HG02938 (cell line): Measurements from ENCODE around the gene LMBR1.
"Not testable (repeated sequence)": the region's sequence is repeated elsewhere in the genome, so short reads cannot be mapped to it uniquely, and the experiment has no call there.

ENCODE experiments used
- ATAC-seq: cut with Tn5 transposase; IDR thresholded peaks from one replicate; pipeline ENCODE4 v1.9.1; 2021; ENCODE audit warnings: mild to moderate bottlenecking, moderate library complexity; ENCODE audit not compliant: unreplicated experiment

LMBR1 gene

GRCh38 chr7:156661637-156662036 is 231.3 kb downstream of the LMBR1 start:
- no peak for ATAC-seq

- no peak for ATAC-seq
Measured at GRCh38 chr7:156659961-156660360, 233.0 kb downstream of the LMBR1 start.

- ATAC-seq = no peak
Measured at GRCh38 chr7:156659203-156659602, 233.8 kb downstream of the LMBR1 start.

DNA sequence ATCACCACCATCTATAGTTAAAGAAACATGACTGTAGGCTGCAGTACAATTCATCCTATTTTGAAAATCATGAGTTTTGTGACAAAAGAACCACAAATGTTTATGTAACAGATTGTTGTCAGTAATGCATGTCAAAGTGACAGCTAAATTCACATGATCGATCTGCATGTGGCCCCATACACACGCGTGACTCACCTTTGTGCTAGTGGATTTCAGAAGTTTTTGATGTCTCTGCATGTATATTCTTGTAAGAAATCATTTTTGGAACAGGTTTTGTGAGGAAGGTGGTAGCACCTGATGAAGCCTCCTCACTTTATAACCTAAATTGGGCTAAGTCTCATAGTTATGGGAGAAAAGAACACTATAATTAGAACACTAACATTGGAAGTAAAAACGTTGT is 235.3 kb downstream of the LMBR1 start:
- ATAC-seq = no peak

DNA sequence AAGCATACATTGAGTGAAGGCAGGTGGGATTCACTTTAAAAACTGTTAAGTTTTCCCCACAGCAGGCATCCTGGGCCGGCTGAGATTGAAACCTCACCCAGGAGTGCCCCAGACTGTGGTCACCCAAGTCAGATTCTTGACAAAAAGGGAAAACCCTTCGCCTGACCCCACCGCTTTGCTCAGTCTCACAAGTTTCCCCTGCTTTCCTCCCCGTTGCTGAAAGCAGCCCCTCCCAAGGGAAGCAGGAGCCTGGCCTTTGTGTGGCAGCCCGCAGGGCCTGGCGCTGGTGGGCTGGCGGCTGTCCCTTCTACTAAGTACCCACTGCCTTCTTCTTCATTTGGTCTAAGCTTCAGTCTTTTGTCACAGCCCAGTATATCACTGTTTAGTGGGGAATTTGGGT is 236.4 kb downstream of the LMBR1 start:
- ATAC-seq = no peak

- ATAC-seq = no peak
Measured at GRCh38 chr7:156655983-156656382, 237.0 kb downstream of the LMBR1 start.

GRCh38 chr7:156655251-156655650 is 237.7 kb downstream of the LMBR1 start:
- no peak for ATAC-seq

- no peak for ATAC-seq
Measured at GRCh38 chr7:156654511-156655234, 238.3 kb downstream of the LMBR1 start.

GRCh38 chr7:156652886-156653568 is 240.0 kb downstream of the LMBR1 start:
- ATAC-seq = no peak

GRCh38 chr7:156651474-156651873 is 241.5 kb downstream of the LMBR1 start:
- ATAC-seq = no peak

DNA sequence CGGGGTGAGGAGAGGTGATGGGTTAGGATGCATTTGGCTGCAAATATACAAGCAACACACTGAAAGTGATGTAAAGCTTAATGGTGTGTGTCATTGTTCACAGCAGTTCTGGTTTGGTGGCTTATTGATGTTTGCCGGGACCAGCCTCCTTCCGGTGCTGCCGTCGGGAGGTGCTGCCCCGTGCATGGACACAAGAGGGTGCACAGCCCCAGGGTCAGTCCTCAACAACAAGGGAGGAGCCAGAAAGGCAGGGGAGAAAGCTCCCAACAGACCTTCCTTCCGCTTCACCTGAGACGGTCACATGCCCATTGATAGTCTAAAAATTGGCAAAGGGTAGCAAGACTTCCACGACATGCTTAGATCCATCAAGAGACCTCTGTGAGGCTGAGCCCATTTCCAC is 242.9 kb downstream of the LMBR1 start:
- ATAC-seq = peak; percentile 68

GRCh38 chr7:156647330-156647729 is 245.7 kb downstream of the LMBR1 start:
- not testable (repeated sequence) for ATAC-seq

DNA sequence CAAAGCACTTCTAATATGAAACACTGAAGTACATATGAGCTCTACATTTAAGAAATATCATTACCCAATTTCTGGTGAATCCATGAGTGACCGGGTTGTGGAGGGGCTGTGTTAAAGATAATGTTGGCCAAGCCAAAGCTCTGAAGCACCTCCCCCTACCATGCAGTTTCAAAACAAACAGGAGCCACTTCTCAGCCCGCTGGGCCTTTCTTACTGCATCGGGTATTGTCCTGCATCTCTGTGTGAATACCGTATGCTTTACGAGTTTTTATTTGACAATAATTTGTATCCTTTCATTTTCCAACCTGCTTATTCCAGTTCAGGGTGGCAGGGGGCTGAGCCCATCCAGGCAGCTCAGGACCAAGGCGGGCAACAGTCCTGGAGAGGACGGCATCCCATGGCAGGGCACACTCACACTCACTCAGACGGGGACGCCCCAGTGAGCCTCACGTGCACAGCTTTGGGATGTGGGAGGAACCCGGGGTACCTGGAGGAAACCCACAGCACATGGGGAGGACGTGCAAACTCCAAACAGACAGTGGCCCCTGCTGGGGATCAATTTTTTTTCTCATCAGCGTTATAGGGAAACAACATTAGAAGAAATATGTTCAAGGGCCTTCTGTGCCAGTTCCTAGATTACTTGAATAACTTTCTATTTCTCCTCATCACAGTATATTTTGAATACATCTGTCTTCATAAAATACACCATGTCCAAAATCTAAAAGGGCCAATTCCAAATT is 250.5 kb downstream of the LMBR1 start:
- no peak for ATAC-seq

- ATAC-seq = peak; percentile 61
Measured at GRCh38 chr7:156640949-156641485, 252.0 kb downstream of the LMBR1 start.

DNA sequence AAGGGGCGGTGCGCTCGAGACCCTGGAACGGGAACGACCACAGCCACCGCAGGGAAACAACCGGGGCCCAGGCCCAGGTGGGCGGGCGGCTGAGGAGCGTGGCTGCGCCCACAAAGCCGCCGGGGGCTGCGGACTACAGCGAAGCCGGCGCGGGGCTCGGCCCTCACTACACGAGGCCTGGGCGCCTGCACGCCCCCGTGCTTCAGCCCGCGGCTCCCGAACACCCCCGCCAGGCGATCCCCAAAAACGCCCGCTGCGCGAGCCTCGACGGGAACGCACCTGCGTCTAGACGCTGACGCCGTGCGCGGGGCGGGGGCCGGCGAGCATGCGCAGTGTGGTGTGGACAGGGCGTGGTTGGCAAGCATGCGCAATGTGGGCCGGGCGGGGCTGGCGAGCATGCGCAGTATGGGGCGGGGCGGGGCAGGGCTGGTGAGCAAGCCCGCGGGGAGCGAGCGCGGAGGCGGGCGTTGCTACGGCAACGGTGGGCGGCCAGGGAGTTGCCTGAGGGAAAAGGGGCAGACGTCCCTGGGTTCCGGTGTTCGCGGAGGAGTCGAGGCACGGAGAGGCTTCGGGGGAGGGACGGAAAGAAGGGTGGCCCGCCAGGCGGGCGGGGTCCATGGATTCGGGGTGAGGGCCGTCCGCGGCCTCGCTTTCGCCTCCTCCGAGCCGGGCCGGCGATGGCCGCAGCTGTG is 252.6 kb downstream of the LMBR1 start, which contains the start of gene RNF32:
Gene RNF32 (plus strand): TSS at position 518 of the 692 bp plus-strand sequence. CDS start 3,104 bp downstream, outside the sequence.
- ATAC-seq = peak; percentile 76

- ATAC-seq = peak; percentile 0
Measured at GRCh38 chr7:156639426-156640256, 253.3 kb downstream of the LMBR1 start.

DNA sequence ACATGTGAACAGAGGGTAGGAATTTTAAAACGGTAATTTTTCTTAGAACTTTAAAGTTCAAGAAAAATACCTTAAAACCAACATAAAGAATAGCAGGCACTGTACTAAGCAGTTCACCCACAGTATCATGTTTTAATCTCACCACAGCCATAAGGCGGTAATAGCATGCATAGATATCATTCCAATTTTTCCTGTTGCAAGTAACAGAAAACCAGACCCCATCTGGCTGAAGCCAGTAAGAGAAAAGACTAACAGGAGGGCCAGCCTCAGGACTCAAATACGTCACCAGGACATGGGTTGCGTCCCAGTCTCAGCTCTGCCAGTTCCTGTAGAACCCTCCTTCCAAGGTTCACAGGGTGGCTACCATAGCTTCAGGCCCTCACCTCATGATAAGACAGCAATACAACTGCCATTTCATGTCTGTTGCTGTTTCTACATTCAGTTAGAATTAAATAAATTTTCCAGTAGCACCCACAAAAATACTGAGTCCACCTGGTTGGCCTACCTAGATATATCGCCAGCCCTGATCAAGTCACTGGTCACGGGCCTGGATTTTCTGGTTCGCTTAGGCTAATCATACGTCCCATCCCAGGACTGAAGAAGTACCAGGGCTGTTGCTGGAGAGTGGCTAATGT is 254.4 kb downstream of the LMBR1 start:
- ATAC-seq = no peak

DNA sequence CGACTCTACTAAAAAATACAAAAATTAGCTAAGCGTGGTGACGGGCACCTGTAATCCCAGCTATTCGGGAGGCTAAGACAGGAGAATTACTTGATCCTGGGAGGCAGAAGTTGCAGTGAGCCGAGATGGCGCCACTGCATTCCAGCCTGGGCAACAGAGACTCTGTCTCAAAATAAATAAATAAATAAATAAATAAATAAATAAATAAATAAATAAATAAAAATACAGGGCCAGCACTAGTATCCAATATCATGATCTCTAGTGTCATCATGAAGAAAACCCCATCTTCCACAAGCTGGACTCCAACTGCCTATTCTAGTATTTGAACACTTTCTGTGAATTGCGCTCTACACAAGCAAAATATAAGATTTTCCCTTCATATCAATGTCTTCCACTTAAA is 255.9 kb downstream of the LMBR1 start:
- ATAC-seq = not testable (repeated sequence)
